ENCODE measurements around the gene TLE2.

GRCh38 chr19:3003046-3003445, 26.0 kb downstream of the TLE2 start:
- no peak for TF ChIP-seq RAD21 (IDR thresholded peaks at IDR 0.05; ENCODE audit: low read depth)
- no peak for TF ChIP-seq REST (IDR thresholded peaks at IDR 0.05; ENCODE audit: low read depth)
- no peak for TF ChIP-seq YY1 (IDR thresholded peaks at IDR 0.05; ENCODE audit: low read depth)
- TF ChIP-seq NFIC (IDR thresholded peaks at IDR 0.05), result no peak

Data from Ishikawa (cell line).